Activated effector memory CD4-positive, alpha-beta T cell treated with Interleukin-2 at 50 U/mL for 16 hours (primary cell): ENCODE measurements around the gene MTHFD1L.
A peak's percentile ranks its signal among the peaks of the same experiment; 100 is the strongest.
"Not testable (repeated sequence)": the region's sequence is repeated elsewhere in the genome, so short reads cannot be mapped to it uniquely, and the experiment has no call there.

Experiments
- DNase-seq: peaks from one replicate; pipeline ENCODE4 v3.0.0-alpha.2; 2020

Gene MTHFD1L

DNA sequence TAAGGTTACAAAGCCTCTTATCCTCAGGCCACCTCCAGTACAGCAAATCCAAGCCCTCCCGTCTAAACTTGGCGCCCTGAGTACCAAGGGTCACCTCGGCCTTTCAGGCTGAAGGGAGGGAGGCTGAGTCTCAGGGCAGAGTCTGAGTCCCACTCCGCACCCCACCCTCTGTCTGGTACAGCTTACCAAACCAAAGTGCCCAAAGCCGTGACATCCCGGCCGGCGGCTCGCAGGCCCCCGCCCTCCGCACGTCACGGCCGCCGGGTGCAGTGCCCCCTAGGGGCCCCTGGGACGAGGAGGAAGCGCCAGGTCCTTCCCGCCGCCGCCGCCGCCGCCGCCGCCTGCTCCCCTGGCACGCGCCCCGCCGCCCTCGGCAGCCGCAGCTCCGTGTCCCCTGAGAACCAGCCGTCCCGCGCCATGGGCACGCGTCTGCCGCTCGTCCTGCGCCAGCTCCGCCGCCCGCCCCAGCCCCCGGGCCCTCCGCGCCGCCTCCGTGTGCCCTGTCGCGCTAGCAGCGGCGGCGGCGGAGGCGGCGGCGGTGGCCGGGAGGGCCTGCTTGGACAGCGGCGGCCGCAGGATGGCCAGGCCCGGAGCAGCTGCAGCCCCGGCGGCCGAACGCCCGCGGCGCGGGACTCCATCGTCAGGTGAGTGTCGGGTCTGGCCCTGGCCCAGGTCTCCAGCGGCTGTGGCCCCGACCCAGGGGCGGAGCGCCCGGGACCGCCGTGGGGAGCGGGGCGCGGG lies at the start of gene MTHFD1L:
Gene MTHFD1L, plus strand, starts transcription at position 297 of the 741 bp plus-strand sequence. Its CDS starts 121 bp downstream, at position 418.
- peak; percentile 64 for DNase-seq

DNA sequence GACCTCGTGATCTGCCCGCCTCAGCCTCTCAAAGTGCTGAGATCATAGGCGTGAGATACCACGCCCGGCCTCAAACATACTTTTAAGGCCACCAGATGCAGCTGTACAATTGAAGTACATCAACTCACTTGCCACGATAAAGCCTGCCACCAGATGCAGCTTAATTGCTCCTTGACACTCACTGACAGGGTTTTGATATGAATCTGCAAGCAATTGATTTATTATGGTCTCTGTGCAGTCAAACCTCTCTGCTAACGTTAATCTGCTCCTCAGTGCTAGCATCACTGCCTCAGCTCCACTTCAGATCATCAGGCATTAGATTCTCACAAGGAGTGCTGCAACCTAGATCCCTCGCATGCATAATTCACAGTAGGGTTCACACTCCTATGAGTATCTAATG lies 48.9 kb upstream of the MTHFD1L start:
- not testable (repeated sequence) for DNase-seq

DNA sequence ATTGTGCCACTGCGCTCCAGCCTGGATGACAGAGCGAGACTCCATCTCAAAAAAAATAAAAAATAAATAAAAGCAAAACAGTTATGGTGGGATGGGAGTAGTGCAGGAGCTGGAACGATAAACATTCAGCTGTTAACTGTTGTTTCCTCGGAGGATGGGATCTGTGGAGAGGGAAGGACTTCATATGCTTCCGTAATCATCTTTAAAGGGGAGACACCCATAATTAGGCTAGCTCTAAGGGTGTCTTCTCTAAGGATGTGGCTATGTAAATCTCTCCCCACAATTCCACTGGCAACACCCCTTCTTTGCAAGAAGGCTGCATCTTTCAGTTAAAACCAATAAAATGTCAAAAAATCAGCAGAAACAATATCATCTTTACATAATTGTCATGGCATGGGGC lies 42.6 kb upstream of the MTHFD1L start:
- no peak for DNase-seq

DNA sequence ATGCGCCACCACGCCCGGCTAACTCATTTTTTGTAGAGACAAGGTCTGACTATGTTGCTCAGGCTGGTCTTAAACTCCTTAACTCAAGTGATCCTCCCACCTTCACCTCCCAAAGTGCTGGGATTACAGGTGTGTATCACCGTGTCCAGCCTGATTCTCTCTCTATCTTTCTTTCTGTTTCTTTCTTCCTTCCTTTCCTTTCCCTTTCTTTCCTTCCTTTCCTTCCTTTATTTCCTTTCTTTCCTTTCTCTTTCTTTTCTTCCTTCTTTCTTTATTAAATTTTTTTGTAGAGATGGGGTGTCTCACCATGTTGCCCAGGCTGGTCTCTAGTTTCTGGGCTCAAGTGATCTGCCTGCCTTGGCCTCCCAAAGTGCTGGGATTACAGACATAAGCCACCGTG lies 38.7 kb upstream of the MTHFD1L start:
- no peak for DNase-seq

DNA sequence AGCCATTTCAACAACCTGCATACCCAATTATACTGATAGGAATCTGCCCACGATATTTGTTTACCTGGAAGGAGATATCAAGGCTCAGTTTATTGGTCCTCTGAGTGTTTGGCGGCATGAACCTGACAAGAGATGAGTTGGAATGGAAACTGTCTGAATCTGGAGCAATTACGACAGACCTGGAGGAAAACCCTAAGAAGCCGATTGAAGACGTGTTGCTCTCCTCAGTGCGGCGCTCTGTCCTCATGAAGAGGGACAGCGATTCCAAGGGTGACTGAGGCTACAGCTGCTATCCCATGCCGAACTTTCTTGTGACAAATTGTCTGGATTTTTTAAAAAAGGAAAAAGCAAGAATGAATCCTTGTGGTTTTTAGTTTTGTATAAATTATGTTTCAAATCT lies 37.4 kb upstream of the MTHFD1L start:
- not testable (repeated sequence) for DNase-seq

DNA sequence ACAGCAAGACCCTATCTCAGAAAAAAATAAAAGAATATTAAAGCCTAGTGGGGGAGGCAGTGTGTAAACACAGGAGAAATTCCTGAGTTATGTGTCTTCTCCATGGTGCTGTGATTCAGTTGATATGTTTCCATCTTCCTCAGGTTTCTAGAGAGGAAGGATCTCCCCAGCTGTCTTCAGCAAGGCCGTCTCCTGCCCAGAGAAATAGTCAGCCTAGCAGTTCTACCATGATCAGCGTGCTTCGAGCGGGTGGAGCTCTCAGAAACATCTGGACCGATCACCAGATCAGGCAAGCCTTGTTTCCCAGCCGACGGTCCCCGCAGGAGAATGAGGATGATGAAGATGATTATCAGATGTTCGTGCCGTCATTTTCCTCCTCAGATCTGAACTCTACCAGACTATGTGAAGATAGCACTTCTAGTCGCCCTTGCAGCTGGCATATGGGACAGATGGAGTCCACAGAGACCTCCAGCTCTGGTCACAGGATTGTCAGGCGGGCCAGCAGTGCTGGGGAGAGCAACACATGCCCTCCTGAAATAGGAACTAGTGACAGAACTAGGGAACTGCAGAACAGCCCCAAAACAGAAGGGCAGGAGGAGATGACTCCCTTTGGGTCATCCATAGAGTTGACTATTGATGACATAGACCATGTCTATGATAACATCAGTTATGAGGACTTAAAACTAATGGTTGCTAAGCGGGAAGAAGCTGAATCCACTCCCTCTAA lies 34.9 kb upstream of the MTHFD1L start:
- DNase-seq, result no peak

DNA sequence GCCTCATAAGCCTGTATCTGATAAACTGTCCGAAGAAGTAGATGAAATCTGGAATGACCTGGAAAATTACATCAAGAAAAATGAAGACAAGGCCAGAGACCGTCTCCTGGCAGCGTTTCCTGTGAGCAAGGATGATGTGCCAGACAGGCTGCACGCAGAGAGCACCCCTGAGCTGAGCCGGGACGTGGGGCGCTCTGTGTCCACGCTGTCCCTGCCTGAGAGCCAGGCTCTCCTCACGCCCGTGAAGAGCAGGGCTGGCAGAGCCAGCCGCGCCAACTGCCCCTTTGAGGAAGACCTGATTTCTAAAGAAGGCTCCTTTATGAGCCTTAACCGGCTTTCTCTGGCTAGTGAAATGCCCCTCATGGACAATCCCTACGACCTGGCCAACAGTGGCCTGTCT lies 33.9 kb upstream of the MTHFD1L start:
- no peak for DNase-seq

DNA sequence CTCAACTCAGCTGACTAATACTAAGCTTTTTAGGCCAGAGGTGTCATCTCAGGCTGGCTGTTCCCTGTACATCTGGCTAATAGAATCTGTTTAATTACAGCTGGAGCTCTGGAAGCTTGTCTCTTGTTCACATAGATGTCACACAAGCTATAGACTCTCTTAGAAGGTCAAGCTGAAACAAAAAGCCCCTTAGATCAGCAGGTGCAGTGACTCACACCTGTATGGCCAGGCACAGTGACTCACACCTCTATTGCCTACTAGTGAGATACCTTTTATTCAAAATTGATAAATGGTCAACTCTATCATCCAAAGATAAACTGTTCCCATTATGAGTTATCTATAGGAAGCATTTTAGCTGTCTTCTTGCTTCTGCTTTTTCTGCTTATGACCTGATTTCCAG lies 29.9 kb upstream of the MTHFD1L start:
- DNase-seq, result no peak

DNA sequence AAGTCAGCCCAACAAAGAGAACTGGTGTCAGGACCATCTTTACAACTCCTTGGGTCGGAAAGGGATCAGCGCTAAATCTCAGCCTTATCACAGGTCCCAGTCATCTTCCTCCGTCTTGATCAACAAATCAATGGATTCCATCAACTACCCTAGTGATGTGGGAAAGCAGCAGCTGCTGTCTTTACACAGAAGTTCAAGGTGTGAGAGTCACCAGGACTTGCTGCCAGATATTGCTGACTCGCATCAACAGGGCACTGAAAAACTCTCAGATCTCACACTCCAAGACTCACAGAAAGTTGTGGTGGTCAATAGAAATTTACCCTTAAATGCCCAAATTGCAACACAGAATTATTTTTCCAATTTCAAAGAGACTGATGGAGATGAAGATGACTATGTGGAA lies 25.3 kb upstream of the MTHFD1L start:
- DNase-seq, result no peak

DNA sequence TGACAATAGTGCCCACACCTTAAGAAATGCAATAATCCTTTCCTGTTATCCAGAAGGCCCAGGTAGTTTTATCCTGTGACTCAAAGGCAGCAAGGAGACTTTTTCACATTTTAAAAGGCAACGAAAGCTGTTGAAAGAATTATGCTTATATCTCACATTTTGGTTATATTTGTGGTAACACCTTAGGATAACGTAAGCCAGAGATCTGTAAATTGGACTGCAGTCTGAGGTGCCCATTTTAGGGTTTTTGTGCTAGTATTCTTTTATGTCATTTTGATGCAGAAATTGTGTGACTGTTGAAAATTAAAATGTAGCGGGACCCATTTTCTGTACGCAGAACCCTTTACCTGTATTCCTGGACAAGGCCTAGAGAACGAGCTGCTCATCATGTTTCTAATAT lies 24.3 kb upstream of the MTHFD1L start:
- no peak for DNase-seq

DNA sequence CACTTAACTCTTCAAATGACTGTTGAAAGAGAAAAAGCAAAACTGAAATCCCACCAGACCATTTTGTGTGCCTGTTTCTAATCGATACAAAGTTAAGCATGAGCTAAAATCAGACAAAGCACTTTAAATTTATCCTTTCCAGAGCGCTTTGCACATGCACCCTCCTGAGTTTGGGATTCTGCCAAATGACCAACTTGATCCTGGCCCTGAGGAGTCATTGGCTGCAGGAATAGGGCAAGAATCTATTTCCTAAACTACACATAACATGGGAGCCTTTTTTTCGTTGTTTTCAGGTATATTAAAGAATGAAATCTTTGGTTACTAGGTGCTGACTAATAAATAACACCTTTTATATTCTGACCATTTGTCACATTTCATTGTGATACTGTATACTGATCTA lies 23.8 kb upstream of the MTHFD1L start:
- no peak for DNase-seq

DNA sequence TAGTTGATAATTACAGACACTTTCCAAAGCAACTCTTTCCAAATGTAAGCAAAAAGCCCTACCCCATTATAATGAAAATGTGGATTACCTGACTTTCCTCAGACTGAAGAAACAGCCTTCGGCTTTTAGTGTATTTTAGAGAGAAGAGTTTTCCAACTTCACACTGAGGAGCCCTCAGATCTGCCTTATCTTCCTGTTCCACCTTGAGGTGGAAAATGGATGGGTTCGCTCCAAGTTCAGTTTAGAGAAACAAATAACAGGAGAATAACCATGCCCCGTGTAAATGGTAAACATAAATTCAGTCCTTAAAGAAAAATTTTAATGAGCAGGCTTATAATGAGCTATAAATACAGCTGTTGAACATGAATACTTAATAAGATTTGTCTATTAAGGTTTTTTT lies 21.1 kb upstream of the MTHFD1L start:
- DNase-seq, result no peak

DNA sequence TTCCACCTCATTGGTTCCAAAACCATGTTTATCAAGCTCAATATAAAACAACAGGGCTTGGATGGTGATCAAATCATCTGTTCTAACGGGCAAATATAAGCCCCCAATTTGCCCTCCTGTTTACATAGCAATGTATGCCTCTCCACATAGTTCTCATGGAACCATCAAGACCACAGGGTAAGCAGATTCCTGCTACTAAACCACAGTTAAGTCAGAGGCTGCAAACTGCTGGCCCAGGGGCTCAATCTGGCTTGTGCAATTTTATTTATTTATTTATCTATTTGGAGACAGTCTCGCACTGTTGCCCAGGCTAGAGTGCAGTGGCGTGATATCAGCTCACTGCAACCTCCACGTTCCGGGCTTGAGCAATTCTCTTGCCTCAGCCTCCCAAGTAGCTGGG lies 18.9 kb upstream of the MTHFD1L start:
- DNase-seq, result no peak

DNA sequence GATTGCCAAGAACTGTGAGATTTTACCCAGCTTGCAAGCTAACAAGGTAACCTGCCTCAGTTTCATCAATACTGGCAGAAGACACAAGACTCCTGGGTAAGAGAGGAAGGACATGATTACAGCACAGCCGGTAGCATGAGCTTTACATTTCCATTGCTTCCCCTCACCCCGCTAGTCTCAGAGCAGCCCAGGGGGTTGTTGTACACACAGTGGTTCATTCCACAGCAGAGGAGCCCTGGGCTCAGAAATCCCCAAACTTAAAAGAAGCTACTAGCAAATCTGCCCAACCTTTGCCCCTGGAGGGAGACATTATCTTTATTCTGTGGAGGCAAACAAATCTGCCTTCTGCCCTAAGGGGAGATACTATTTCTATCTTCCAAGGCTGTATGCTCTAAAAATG lies 17.1 kb upstream of the MTHFD1L start:
- no peak for DNase-seq

DNA sequence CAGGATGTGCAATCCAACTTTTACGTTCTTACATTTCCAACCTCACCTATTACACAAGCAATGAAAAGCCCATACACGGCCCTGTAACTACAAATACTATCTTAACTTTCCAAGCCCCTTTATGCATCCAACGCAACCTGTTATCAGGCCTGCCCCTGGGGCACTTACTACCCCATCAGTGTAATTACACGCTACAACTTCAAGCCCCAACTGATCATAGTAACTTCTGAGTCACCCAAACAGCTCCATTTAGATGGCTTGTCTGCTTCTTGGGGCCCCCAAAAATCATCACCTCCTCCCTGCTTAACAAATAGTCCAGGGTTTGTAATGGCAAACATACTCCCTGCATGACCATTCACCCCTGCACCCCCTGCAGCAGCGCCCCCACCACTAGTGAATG lies 11.1 kb upstream of the MTHFD1L start:
- DNase-seq, result not testable (repeated sequence)

DNA sequence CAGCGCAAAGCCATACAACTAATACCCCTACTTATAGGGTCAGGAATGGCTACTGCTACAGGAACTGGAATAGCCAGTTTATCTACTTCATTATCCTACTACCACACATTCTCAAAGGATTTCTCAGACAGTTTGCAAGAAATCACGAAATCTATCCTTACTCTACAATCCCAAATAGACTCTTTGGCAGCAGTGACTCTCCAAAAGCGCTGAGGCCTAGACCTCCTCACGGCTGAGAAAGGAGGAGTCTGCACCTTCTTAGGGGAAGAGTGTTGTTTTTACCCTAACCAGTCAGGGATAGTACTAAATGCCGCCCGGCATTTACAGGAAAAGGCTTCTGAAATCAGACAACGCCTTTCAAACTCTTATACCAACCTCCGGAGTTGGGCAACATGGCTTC lies 10.3 kb upstream of the MTHFD1L start:
- DNase-seq, result not testable (repeated sequence)

DNA sequence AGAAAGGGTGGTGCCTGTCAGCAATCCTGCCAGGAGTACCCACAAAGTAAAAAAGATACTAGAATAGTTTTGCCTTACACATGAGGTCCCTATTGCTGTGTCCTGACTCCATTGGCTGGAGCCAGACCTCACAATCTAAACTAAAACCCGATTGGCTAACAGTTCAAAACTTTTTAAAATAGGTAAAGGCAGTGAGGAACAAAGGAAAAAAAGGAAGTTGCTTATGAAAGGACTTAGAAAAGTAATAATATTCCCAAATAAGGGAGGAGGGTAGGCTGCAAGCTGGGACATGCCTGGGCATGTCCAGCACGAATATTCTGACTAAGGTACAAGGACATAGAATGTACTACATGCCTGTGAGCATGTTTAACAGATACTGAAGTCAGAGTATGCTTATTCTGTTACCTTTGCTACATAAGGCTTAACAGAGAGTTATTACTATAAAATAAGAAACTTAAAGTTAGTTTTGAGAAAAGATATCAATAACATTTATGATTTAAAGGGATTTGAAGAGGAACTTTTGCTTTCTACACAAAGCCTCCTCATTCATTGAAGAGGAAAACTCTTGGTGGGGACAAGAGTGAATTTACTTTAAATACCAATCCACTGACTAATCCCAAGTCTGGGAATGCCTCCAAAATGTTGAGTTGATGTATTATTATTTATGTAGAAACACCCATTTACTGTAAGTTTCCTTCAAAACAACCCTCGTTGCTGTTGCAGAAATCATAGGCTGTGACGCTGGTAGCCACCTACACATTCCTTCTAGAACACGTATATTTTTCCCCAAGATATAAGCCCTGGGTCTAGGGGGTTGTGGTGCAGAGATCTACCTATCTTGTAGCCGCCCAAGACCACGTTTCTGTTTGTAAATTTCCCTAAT lies 8.2 kb upstream of the MTHFD1L start:
- no peak for DNase-seq

DNA sequence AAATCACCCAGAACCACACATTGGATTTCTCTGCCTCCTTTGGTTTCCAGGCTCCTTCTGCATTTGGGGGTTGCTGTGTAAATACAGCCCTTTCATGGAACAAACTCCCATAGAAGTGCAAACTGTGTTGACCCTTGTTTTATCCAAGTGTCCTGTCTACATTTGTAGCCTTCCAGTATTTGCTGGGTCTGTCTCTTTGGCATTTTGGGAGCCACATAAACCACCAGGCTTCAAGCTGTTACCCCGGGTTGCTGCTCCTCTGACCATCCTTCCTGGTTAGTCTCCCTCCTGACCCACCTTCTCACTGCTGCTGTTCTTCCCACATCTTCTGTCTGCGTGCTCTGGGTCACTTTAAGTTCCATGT lies 7.6 kb upstream of the MTHFD1L start:
- no peak for DNase-seq

DNA sequence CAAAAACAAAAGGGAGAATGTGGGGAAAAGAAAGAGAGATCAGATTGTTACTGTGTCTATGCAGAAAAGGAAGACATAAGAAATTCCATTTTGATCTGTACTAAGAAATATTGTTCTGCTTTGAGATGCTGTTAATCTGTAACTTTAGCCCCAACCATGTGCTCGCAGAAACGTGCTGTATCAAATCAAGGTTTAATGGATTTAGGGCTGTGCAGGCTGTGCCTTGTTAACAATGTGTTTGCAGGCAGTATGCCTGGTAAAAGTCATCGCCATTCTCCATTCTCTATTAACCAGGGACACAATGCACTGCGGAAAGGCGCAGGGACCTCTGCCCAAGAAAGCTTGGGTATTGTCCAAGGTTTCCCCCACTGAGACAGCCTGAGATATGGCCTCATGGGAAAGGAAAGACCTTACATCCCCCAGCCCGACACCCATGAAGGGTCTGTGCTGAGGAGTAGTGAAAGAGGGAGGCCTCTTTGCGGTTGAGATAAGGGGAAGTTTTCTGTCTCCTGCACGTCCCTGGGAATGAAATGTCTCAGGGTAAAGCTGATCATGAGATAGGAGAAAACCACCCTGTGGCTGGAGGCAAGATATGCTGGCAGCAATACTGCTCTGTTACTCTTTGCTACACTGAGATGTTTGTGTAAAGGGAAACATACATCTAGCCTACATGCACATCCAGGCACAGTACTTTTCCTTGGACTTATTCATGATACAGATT lies 3.9 kb upstream of the MTHFD1L start:
- DNase-seq, result not testable (repeated sequence)

DNA sequence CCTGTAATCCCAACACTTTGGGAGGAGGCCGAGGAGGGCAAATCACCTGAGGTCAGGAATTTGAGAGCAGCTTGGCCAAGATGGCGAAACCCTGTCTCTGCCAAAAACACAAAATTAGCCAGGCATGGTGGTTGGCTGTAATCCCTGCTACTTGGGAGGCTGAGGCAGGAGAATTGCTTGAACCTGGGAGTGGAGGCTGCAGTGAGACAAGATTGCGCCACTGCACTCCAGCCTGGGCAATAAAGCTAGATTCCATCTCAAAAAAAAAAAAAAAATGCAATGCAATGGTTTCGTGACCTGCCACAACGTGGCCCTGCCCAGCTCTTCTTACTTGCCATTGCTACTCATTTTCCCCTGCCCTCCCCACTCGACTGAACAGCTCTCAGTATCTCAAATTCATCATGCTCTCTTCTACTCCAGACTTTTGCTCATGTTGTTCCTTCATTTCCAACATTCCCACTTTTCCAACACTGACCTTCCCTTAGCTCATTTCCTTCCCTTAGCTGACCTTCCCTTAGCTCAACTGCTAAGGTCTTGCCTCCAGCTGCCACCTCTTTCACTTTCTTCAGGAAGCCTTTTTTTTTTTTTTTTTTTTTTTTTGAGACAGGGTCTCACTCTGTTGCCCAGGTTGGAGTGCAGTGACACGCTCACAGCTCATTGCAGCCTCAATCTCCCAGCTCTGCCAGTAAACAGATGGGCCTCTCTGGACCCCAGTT lies 2.1 kb upstream of the MTHFD1L start:
- no peak for DNase-seq

DNA sequence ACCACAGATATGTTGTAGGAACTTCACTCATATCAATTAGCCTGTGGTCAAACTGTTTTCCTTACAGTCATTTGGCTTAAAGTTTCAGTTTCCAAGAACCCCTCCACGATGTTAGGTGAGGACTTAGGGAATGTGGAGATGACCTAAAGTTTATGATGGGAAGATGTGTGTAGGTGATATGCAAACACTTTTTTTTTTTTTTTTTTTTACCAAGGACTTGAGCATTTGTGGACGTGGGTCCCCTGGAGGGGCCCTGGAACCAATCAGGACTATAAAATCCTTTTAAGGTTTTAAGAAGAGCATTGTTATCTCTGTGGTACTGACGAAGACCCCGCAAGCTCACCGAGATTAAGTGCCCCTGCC lies 478 bp upstream of the MTHFD1L start:
- no peak for DNase-seq
